NCI-H1436 (cell line): Measurements from ENCODE around the gene RIOK2.
"Not testable (repeated sequence)": the region's sequence is repeated elsewhere in the genome, so short reads cannot be mapped to it uniquely, and the experiment has no call there.

Experiments
- DNase-seq: peaks from one replicate; lab custom pipeline; 2025; lab: John Stamatoyannopoulos, UW

Gene RIOK2

GRCh38 chr5:97183100-97183929 lies at the start of gene RIOK2:
Gene RIOK2, minus strand, starts transcription at chr5:97183247. Its CDS starts 56 bp downstream, at chr5:97183191.
- peak; percentile 96 for DNase-seq

GRCh38 chr5:97231025-97231636 lies 48.1 kb upstream of the RIOK2 start:
- peak; percentile 74 for DNase-seq

- DNase-seq = no peak
Measured at GRCh38 chr5:97229688-97230285, 46.7 kb upstream of the RIOK2 start.

- no peak for DNase-seq
Measured at GRCh38 chr5:97229196-97229595, 46.1 kb upstream of the RIOK2 start.

GRCh38 chr5:97225222-97225621 lies 42.2 kb upstream of the RIOK2 start:
- no peak for DNase-seq

- no peak for DNase-seq
Measured at GRCh38 chr5:97224112-97224750, 41.2 kb upstream of the RIOK2 start.

GRCh38 chr5:97223596-97223995 lies 40.5 kb upstream of the RIOK2 start:
- DNase-seq = no peak

- no peak for DNase-seq
Measured at GRCh38 chr5:97209343-97209742, 26.3 kb upstream of the RIOK2 start.

- no peak for DNase-seq
Measured at GRCh38 chr5:97208714-97209113, 25.7 kb upstream of the RIOK2 start.

GRCh38 chr5:97208184-97208713 lies 25.2 kb upstream of the RIOK2 start:
- no peak for DNase-seq

GRCh38 chr5:97194366-97194765 lies 11.3 kb upstream of the RIOK2 start:
- DNase-seq = no peak

GRCh38 chr5:97193355-97193688 lies 10.3 kb upstream of the RIOK2 start:
- no peak for DNase-seq

- peak; percentile 56 for DNase-seq
Measured at GRCh38 chr5:97192580-97193354, 9.7 kb upstream of the RIOK2 start.

GRCh38 chr5:97191893-97192292 lies 8.8 kb upstream of the RIOK2 start:
- no peak for DNase-seq

GRCh38 chr5:97189523-97189922 lies 6.5 kb upstream of the RIOK2 start:
- not testable (repeated sequence) for DNase-seq

GRCh38 chr5:97183930-97184213 lies 825 bp upstream of the RIOK2 start:
- no peak for DNase-seq

- no peak for DNase-seq
Measured at GRCh38 chr5:97182571-97183099, 412 bp downstream of the RIOK2 start.

GRCh38 chr5:97181856-97182545 lies 1.0 kb downstream of the RIOK2 start:
- no peak for DNase-seq

- not testable (repeated sequence) for DNase-seq
Measured at GRCh38 chr5:97179457-97179856, 3.6 kb downstream of the RIOK2 start.

- no peak for DNase-seq
Measured at GRCh38 chr5:97172227-97172626, 10.8 kb downstream of the RIOK2 start.

- DNase-seq = no peak
Measured at GRCh38 chr5:97171703-97172102, 11.3 kb downstream of the RIOK2 start.
